GM19467 (cell line): Measurements from ENCODE around the gene TOLLIP.
"Not testable (repeated sequence)": the region's sequence is repeated elsewhere in the genome, so short reads cannot be mapped to it uniquely, and the experiment has no call there.

Experiments
- ATAC-seq: cut with Tn5 transposase; IDR thresholded peaks from one replicate; pipeline ENCODE4 v1.9.1; 2021; ENCODE audit warnings: mild to moderate bottlenecking, moderate library complexity; ENCODE audit not compliant: unreplicated experiment

TOLLIP gene

DNA sequence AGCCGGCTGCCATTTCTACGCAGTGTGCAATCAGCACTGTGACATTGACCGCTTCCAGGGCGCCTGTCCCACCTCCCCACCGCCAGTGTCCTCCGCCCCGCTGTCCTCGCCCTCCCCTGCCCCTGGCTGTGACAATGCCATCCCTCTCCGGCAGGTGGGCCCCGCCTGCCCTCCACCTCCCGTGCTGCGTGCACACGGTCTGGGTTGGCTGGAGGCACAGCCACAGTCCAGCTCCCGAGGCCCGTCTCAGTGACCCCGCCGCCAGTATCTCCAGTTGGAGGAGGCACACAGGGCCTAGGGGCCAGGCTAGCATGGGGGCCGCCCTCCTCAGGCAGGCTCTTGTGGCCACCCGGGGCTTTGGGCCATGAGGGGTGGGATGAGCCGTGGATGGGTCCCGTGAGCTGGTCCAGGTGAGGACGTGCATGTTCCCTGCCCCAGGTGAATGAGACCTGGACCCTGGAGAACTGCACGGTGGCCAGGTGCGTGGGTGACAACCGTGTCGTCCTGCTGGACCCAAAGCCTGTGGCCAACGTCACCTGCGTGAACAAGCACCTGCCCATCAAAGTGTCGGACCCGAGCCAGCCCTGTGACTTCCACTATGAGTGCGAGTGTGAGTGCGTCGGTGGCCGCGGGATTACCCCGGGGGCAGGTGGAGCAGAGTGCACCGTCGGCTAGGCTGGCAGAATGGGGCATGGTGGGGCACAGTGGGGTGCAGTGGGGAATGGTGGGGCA, 56.9 kb downstream of the TOLLIP start:
- no peak for ATAC-seq

DNA sequence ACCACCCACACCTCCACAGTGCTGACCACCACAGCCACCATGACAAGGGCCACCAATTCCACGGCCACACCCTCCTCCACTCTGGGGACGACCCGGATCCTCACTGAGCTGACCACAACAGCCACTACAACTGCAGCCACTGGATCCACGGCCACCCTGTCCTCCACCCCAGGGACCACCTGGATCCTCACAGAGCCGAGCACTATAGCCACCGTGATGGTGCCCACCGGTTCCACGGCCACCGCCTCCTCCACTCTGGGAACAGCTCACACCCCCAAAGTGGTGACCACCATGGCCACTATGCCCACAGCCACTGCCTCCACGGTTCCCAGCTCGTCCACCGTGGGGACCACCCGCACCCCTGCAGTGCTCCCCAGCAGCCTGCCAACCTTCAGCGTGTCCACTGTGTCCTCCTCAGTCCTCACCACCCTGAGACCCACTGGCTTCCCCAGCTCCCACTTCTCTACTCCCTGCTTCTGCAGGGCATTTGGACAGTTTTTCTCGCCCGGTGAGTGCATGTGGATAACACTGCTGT, 58.1 kb downstream of the TOLLIP start:
- ATAC-seq = no peak

DNA sequence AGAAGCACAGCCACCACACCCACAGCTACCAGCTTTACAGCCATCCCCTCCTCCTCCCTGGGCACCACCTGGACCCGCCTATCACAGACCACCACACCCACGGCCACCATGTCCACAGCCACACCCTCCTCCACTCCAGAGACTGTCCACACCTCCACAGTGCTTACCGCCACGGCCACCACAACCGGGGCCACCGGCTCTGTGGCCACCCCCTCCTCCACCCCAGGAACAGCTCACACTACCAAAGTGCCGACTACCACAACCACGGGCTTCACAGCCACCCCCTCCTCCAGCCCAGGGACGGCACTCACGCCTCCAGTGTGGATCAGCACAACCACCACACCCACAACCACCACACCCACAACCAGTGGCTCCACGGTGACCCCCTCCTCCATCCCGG, 59.0 kb downstream of the TOLLIP start:
- not testable (repeated sequence) for ATAC-seq

DNA sequence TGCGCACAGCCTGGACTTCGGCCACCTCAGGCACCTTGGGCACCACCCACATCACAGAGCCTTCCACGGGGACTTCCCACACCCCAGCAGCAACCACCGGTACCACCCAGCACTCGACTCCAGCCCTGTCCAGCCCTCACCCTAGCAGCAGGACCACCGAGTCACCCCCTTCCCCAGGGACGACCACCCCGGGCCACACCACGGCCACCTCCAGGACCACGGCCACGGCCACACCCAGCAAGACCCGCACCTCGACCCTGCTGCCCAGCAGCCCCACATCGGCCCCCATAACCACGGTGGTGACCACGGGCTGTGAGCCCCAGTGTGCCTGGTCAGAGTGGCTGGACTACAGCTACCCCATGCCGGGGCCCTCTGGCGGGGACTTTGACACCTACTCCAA, 60.5 kb downstream of the TOLLIP start:
- not testable (repeated sequence) for ATAC-seq

DNA sequence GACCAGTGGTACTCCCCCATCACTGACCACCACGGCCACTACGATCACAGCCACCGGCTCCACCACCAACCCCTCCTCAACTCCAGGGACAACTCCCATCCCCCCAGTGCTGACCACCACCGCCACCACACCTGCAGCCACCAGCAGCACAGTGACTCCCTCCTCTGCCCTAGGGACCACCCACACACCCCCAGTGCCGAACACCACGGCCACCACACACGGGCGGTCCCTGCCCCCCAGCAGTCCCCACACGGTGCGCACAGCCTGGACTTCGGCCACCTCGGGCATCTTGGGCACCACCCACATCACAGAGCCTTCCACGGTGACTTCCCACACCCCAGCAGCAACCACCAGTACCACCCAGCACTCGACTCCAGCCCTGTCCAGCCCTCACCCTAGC, 62.4 kb downstream of the TOLLIP start:
- ATAC-seq = not testable (repeated sequence)

DNA sequence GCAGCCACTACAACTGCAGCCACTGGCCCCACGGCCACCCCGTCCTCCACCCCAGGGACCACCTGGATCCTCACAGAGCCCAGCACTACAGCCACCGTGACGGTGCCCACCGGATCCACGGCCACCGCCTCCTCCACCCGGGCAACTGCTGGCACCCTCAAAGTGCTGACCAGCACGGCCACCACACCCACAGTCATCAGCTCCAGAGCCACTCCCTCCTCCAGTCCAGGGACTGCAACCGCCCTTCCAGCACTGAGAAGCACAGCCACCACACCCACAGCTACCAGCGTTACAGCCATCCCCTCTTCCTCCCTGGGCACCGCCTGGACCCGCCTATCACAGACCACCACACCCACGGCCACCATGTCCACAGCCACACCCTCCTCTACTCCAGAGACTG, 63.1 kb downstream of the TOLLIP start:
- ATAC-seq = not testable (repeated sequence)

DNA sequence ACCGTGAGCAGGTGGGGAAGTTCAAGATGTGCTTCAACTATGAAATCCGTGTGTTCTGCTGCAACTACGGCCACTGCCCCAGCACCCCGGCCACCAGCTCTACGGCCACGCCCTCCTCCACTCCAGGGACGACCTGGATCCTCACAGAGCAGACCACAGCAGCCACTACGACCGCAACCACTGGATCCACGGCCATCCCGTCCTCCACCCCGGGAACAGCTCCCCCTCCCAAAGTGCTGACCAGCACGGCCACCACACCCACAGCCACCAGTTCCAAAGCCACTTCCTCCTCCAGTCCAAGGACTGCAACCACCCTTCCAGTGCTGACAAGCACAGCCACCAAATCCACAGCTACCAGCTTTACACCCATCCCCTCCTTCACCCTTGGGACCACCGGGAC, 63.7 kb downstream of the TOLLIP start:
- not testable (repeated sequence) for ATAC-seq

DNA sequence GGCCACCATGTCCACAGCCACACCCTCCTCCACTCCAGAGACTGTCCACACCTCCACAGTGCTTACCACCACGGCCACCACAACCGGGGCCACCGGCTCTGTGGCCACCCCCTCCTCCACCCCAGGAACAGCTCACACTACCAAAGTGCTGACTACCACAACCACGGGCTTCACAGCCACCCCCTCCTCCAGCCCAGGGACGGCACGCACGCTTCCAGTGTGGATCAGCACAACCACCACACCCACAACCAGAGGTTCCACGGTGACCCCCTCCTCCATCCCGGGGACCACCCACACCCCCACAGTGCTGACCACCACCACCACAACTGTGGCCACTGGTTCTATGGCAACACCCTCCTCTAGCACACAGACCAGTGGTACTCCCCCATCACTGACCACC, 64.9 kb downstream of the TOLLIP start:
- ATAC-seq = not testable (repeated sequence)

DNA sequence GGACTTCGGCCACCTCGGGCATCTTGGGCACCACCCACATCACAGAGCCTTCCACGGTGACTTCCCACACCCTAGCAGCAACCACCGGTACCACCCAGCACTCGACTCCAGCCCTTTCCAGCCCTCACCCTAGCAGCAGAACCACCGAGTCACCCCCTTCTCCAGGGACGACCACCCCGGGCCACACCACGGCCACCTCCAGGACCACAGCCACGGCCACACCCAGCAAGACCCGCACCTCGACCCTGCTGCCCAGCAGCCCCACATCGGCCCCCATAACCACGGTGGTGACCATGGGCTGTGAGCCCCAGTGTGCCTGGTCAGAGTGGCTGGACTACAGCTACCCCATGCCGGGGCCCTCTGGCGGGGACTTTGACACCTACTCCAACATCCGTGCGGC, 65.9 kb downstream of the TOLLIP start:
- not testable (repeated sequence) for ATAC-seq

DNA sequence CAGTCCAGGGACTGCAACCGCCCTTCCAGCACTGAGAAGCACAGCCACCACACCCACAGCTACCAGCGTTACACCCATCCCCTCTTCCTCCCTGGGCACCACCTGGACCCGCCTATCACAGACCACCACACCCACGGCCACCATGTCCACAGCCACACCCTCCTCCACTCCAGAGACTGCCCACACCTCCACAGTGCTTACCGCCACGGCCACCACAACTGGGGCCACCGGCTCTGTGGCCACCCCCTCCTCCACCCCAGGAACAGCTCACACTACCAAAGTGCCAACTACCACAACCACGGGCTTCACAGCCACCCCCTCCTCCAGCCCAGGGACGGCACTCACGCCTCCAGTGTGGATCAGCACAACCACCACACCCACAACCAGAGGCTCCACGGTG, 66.7 kb downstream of the TOLLIP start:
- ATAC-seq = not testable (repeated sequence)

DNA sequence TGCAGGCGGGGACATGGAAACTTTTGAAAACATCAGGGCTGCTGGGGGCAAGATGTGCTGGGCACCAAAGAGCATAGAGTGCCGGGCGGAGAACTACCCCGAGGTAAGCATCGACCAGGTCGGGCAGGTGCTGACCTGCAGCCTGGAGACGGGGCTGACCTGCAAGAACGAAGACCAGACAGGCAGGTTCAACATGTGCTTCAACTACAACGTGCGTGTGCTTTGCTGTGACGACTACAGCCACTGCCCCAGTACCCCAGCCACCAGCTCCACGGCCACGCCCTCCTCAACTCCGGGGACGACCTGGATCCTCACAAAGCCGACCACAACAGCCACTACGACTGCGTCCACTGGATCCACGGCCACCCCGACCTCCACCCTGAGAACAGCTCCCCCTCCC, 67.1 kb downstream of the TOLLIP start:
- ATAC-seq = no peak

DNA sequence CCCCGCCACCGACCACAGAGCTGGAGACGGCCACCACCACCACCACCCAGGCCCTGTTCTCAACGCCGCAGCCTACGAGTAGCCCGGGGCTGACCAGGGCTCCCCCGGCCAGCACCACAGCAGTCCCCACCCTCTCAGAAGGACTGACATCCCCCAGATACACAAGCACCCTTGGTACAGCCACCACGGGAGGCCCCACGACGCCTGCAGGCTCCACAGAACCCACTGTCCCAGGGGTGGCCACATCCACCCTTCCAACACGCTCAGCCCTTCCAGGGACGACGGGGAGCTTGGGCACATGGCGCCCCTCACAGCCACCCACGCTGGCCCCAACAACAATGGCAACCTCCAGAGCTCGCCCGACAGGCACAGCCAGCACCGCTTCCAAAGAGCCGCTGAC, 67.7 kb downstream of the TOLLIP start:
- ATAC-seq = no peak

DNA sequence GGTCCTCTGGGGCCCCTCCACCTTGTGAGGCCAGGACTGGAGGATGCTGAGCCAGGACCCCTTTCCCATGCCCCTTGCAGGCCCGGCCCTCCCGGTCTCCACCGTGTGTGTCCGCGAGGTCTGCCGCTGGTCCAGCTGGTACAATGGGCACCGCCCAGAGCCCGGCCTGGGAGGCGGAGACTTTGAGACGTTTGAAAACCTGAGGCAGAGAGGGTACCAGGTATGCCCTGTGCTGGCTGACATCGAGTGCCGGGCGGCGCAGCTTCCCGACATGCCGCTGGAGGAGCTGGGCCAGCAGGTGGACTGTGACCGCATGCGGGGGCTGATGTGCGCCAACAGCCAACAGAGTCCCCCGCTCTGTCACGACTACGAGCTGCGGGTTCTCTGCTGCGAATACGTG, 68.7 kb downstream of the TOLLIP start:
- ATAC-seq = no peak

DNA sequence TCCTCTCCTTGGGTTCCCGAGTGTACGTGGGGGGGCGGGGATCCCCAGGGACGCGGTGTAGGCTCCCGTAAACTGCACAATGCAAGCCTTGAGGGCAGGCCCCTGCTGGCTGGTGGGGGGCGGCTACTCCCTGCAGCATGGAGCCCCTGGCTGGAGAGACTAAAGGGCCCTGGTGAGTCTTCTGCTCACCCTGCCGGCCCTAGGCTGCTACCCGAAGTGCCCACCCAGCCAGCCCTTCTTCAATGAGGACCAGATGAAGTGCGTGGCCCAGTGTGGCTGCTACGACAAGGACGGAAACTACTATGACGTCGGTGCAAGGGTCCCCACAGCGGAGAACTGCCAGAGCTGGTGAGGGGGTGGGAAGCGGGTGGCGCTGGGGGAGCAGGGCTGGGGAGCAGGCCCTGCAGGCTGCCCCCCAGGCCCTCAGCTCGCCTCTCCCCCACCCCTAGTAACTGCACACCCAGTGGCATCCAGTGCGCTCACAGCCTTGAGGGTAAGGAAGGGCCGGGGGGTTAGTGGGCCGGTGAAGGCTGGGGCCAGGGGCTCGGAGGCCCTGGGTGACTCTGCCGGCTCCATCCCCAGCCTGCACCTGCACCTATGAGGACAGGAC, 69.7 kb downstream of the TOLLIP start:
- no peak for ATAC-seq

DNA sequence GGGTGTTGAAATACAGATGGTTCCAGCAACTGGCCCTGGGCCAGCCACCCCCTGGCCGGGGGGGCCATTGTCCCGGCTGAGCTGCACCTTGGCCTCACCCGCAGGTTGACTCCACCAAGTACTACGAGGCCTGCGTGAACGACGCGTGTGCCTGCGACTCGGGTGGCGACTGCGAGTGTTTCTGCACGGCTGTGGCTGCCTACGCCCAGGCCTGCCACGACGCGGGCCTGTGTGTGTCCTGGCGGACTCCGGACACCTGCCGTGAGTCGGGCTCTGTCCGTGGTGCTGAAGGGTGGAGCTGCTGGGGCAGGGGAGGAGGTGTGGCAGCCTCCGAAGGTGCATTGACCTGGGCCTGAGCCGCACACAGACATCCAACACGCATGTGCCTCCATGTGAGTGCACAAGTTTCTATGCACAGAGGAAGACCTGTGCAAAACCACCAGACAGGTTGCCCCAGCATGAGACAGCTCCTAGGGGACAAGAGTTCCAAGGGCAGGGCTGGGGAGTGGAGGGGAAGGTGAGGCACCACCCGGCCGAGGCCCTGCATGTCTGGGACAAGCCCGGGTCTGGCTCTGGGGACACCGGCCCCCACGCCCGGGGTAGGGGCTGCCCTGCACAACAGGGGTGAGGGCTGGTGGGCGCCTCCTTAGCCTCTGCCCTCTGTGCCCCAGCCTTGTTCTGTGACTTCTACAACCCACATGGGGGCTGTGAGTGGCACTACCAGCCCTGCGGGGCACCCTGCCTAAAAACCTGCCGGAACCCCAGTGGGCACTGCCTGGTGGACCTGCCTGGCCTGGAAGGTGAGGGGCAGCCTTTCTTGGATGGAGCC, 70.5 kb downstream of the TOLLIP start:
- no peak for ATAC-seq

DNA sequence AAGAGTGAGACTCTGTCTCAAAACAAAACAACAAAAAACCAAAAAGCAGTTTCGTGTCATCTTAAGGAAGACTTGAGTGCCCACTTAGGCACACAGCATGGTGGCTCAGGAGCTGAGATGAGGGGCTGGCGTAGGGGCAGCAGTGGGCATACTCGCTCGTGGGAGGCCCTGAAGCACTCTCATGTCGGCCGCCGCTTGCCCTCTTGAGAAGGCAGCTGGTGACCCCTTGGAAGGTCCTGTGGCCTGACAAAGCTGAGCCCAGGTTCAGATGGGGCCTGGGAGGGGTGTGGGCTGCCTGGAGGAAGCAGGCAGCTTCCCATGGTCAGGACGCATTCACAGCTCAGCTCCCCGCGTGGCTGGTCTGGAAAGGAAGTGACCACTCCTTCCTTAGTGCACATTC, 71.6 kb downstream of the TOLLIP start:
- ATAC-seq = no peak

DNA sequence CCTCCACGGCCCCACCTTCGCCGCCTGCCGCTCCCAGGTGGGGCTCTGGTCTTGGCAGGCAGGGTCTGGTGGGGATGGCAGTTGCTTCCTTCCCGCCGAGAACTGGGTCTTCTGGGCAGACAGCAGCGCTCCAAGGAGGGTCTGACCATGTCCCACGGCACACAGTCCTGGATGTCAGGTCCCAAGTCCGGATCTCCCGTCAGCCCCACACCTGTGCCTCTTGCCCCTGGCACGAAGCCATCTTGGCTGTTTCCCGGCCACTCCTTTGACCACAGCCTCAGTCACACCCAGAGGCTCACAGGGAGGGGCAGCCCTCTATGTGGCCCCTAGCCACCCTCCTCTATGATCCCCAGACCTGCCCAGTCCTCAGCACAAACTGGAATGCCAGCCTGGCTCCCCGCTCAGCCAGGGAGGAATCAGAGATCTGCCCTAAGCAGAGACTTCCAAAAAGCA, 72.3 kb downstream of the TOLLIP start:
- ATAC-seq = no peak

DNA sequence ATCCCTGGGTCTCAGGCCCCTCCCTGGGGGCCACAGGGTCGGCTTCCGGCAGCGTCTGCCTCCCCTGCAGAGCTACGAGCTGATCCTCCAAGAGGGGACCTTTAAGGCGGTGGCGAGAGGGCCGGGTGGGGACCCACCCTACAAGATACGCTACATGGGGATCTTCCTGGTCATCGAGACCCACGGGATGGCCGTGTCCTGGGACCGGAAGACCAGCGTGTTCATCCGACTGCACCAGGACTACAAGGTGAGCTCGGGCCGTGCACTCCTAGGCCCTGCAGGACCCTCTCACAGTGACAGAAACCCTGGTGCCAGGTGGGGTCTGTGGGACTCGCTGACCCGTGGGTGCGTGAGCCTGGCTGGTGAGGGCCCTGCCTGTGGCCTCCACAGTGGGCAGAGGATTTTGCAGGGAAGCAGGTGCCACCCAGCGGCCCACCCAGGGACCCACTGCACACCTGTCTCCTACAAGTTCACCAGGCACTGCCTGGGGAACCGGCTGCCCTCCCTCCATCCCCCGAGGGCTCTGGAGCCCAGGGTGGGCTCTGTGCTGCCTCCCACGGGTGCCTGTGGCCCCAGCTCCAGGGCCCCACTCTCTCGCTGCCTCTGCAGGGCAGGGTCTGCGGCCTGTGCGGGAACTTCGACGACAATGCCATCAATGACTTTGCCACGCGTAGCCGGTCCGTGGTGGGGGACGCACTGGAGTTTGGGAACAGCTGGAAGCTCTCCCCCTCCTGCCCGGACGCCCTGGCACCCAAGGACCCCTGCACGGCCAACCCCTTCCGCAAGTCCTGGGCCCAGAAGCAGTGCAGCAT, 72.9 kb downstream of the TOLLIP start:
- ATAC-seq = no peak

DNA sequence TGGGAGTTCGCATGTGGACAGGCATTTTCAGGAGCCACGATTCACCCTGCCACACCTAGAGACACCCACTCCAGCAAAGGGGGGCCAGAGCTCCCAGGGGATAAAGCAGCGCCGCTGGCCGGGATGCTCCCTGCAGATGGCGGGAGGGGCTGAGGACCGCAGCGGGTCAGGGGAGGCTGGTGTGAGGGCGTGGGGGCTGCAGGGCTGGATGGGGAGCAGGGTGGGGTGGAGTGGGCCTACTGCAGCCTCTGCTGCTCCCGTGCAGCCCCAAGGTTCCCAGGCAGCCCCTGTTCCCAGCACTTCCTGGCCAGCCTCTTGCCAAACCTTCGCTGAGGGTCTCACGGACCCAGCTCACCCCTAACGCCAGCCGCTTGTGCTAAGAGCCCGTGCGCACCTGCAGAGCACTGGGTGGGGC, 73.5 kb downstream of the TOLLIP start:
- no peak for ATAC-seq

DNA sequence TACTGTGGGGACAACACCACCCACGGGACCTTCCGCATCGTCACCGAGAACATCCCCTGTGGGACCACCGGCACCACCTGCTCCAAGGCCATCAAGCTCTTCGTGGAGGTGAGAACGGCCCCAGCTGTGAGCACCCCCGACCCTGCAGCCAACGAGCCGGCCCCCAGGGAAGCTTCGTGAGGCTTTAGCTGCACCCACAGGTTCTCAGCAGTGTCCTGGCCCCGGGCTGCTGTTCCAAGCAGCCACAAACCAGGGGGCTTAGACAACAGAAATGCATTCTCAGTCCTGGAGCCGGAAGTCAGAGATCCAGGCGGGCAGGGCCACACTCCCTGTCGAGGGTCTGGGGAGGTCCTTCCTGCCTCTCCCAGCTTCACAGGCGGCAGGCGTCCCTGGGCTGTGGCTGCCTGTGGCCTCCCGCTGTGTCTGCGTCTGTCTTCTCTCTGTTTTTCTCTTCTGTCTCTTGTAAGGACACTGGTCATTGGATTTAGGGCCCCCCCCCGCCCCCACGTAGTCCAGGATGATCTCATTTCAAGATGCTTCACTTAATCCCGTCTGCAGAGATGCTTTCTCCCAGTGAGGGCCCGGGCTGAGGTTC, 74.0 kb downstream of the TOLLIP start:
- no peak for ATAC-seq
